ENCODE results near the gene VPS33A. TPM values are rescaled to one million over a fixed set of nuclear protein-coding genes. Genes with fewer than 3 reads are reported as not detected.

Gene VPS33A
- total RNA-seq, 3 donors from 2014 or later (not counting 1 experiment from before 2014, with no cell fraction given): 19.2 to 26.3 (median 24.1) TPM

DNA sequence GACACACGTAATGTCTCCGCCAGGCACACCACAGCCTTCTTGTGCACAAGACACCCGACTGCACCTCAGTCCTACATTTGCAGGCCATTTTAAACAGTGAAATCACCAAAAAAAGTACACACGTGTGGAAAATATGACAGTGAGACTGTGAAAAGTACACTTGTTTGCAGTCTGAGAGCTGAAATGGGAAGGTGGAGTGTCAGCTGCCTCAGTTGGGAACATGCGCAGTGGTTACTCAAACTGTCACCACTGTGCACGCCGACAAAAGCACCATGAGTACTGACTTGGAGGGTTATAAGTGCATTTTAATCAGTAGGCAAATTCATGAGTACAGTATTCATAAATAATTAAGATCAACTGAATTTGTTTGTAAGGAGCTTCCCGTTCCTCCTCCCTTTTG lies 15.8 kb downstream of the VPS33A start:
- TF ChIP-seq, protein P1, sequence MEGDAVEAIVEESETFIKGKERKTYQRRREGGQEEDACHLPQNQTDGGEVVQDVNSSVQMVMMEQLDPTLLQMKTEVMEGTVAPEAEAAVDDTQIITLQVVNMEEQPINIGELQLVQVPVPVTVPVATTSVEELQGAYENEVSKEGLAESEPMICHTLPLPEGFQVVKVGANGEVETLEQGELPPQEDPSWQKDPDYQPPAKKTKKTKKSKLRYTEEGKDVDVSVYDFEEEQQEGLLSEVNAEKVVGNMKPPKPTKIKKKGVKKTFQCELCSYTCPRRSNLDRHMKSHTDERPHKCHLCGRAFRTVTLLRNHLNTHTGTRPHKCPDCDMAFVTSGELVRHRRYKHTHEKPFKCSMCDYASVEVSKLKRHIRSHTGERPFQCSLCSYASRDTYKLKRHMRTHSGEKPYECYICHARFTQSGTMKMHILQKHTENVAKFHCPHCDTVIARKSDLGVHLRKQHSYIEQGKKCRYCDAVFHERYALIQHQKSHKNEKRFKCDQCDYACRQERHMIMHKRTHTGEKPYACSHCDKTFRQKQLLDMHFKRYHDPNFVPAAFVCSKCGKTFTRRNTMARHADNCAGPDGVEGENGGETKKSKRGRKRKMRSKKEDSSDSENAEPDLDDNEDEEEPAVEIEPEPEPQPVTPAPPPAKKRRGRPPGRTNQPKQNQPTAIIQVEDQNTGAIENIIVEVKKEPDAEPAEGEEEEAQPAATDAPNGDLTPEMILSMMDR (IDR thresholded peaks at IDR 0.05): no peak
- Histone ChIP-seq H3K9me3 (ENCODE audit: control insufficient read depth, insufficient read depth, low read length) (no peaks in the 10 kb centered on the region), H3K36me3 (ENCODE audit: control insufficient read depth, insufficient read depth, low read length) (peaks cover 49% of the 10 kb centered on the region), H3K27me3 (ENCODE audit: control insufficient read depth, insufficient read depth, low read length) (no peaks in the 10 kb centered on the region), H3K4me1 (ENCODE audit: control insufficient read depth, insufficient read depth, low read length) (no peaks in the 10 kb centered on the region), H3K27ac (ENCODE audit: low read length) (no peak overlapping the region), H3K4me3 (ENCODE audit: low read length) (no peak overlapping the region)
- 92% methylated on average over 8 of the region's 8 CpGs for WGBS (ENCODE audit: insufficient coverage)
- no peak overlapping the region for H3K27ac Mint-ChIP-seq
- peaks cover 0 to 5% of the 10 kb centered on the region in 2 donors for H3K4me1 Mint-ChIP-seq
- H3K4me3 Mint-ChIP-seq: no peak overlapping the region
- H3K36me3 Mint-ChIP-seq: peaks cover 13% of the 10 kb centered on the region
- no peaks in the 10 kb centered on the region for H3K27me3 Mint-ChIP-seq (ENCODE audit: low read depth in 2 of 2)
- no peaks in the 10 kb centered on the region for H3K9me3 Mint-ChIP-seq
- intact Hi-C loops (cut with micrococcal nuclease): no loop called here
- DNase-seq (no peak), ATAC-seq (no peak)

DNA sequence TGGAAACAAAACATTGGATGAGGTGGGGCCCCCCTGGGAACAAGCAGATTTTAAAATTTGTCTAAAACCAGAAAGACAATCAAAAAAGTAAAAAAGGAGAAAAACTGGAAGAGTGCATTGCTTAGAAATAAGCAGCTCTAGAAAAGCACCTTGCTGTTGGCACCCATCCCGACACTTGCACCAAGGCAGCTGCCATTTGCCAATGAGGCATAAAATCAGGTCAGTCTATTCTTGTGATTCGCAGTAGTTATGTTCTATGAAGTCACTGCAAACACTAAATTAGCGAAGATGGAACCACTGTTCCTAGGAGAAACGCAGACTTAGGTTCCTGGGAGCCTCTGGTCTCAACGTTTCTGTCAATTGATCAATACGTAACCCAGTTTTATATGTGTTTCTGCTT lies 16.2 kb downstream of the VPS33A start:
- no peaks in the 10 kb centered on the region for H3K27me3 ChIP-seq (ENCODE audit: control insufficient read depth, insufficient read depth, low read length)
- no peaks in the 10 kb centered on the region for H3K4me1 ChIP-seq (ENCODE audit: control insufficient read depth, insufficient read depth, low read length)
- Mint-ChIP-seq H3K27ac (no peak overlapping the region), H3K36me3 (peaks cover 13% of the 10 kb centered on the region), H3K4me3 (no peak overlapping the region), H3K9me3 (no peaks in the 10 kb centered on the region), H3K27me3 (ENCODE audit: low read depth in 2 of 2) (no peaks in the 10 kb centered on the region), H3K4me1 (peaks cover 0 to 5% of the 10 kb centered on the region in 2 donors)
- peaks cover 49% of the 10 kb centered on the region for H3K36me3 ChIP-seq (ENCODE audit: control insufficient read depth, insufficient read depth, low read length)
- intact Hi-C loops (cut with micrococcal nuclease): no loop called here
- over 99% methylated on average over 6 of the region's 6 CpGs for WGBS (ENCODE audit: insufficient coverage)
- no peak overlapping the region for H3K27ac ChIP-seq (ENCODE audit: low read length)
- no peak for ATAC-seq
- no peaks in the 10 kb centered on the region for H3K9me3 ChIP-seq (ENCODE audit: control insufficient read depth, insufficient read depth, low read length)
- TF ChIP-seq, protein P1 (IDR thresholded peaks at IDR 0.05): no peak
- no peak overlapping the region for H3K4me3 ChIP-seq (ENCODE audit: low read length)
- DNase-seq: no peak

- H3K27me3 Mint-ChIP-seq (ENCODE audit: low read depth in 2 of 2): no peaks in the 10 kb centered on the region
- Histone ChIP-seq H3K9me3 (ENCODE audit: control insufficient read depth, insufficient read depth, low read length) (no peaks in the 10 kb centered on the region), H3K27ac (ENCODE audit: low read length) (no peak overlapping the region), H3K36me3 (ENCODE audit: control insufficient read depth, insufficient read depth, low read length) (peaks cover 36% of the 10 kb centered on the region), H3K27me3 (ENCODE audit: control insufficient read depth, insufficient read depth, low read length) (no peaks in the 10 kb centered on the region), H3K4me3 (ENCODE audit: low read length) (no peak overlapping the region), H3K4me1 (ENCODE audit: control insufficient read depth, insufficient read depth, low read length) (no peaks in the 10 kb centered on the region)
- ATAC-seq (no peak), DNase-seq (no peak)
- 100% methylated on average over 1 of the region's 1 CpG for WGBS (ENCODE audit: insufficient coverage)
- TF ChIP-seq, protein P1 (IDR thresholded peaks at IDR 0.05): no peak
- intact Hi-C loops (cut with micrococcal nuclease): no loop called here
- no peak overlapping the region for H3K4me3 Mint-ChIP-seq
- H3K4me1 Mint-ChIP-seq: peaks cover 0 to 6% of the 10 kb centered on the region in 2 donors
- no peaks in the 10 kb centered on the region for H3K9me3 Mint-ChIP-seq
- H3K36me3 Mint-ChIP-seq: peaks cover 13% of the 10 kb centered on the region
- H3K27ac Mint-ChIP-seq: no peak overlapping the region
These were observed 20.7 kb downstream of the VPS33A start for GRCh38 chr12:122245553-122245952.

Measured in natural killer cell (primary cell).